Activated CD8-positive, alpha-beta T cell treated with anti-CD3 and anti-CD28 coated beads for 36 hours (primary cell): Measurements from ENCODE around the gene PLIN3. TPM values are rescaled to one million over a fixed set of nuclear protein-coding genes. Genes with fewer than 3 reads are reported as not detected.

Experiments
- ATAC-seq: fragments of 200-7000 bp; cut with Tn5 transposase; one replicate; pipeline ENCODE4 v1.10.0; 2021; ENCODE audit warnings: mild to moderate bottlenecking, moderate library complexity
- CTCF ChIA-PET: fragments of 350-600 bp; sonication (Branson Sonifier 250); formaldehyde crosslinking; loops from one replicate; lab custom pipeline; 2021; ENCODE audit warnings: antibody characterized with exemption; lab: Charles Lee
- POLR2A ChIA-PET: fragments of 350-600 bp; sonication (Branson Sonifier 250); formaldehyde crosslinking; loops from one replicate; lab custom pipeline; 2021; ENCODE audit warnings: antibody characterized with exemption; lab: Charles Lee
- DNase-seq: peaks from one replicate; pipeline ENCODE4 v3.0.0-alpha.2; 2020
- H3K27ac Mint-ChIP-seq: one replicate; pipeline ENCODE4 v1.8.0; 2021; ENCODE audit warnings: mild to moderate bottlenecking, mixed read lengths
- H3K27me3 Mint-ChIP-seq: one replicate; pipeline ENCODE4 v1.8.0; 2021; ENCODE audit warnings: mixed read lengths
- H3K36me3 Mint-ChIP-seq: one replicate; pipeline ENCODE4 v1.8.0; 2021; ENCODE audit warnings: low read depth, mixed read lengths
- H3K4me1 Mint-ChIP-seq: one replicate; pipeline ENCODE4 v1.8.0; 2021; ENCODE audit warnings: low read depth, mixed read lengths
- H3K4me3 Mint-ChIP-seq: one replicate; pipeline ENCODE4 v1.8.0; 2021; ENCODE audit warnings: mild to moderate bottlenecking, moderate library complexity, mixed read lengths
- H3K9me3 Mint-ChIP-seq: one replicate; pipeline ENCODE4 v1.8.0; 2021; ENCODE audit warnings: mixed read lengths
- CTCF ChIP-seq: fragments of 200-600 bp; IDR thresholded peaks from one replicate; pipeline ENCODE4 v1.8.0; 2022; ENCODE audit warnings: antibody characterized with exemption, mild to moderate bottlenecking
- intact Hi-C: fragments of 100-400 bp; cut with micrococcal nuclease; formaldehyde crosslinking; loops from one replicate; pipeline ENCODE4 v1.10.0; 2022
- total RNA-seq, 2 experiments: library from RNA; stranded (reverse); gene quantifications; one replicate each; pipeline ENCODE4 v1.2.3, GENCODE V29; 2021

The PLIN3 gene
- total RNA-seq, 2 experiments from 2014 or later, result 15.5 to 23.5 TPM

DNA sequence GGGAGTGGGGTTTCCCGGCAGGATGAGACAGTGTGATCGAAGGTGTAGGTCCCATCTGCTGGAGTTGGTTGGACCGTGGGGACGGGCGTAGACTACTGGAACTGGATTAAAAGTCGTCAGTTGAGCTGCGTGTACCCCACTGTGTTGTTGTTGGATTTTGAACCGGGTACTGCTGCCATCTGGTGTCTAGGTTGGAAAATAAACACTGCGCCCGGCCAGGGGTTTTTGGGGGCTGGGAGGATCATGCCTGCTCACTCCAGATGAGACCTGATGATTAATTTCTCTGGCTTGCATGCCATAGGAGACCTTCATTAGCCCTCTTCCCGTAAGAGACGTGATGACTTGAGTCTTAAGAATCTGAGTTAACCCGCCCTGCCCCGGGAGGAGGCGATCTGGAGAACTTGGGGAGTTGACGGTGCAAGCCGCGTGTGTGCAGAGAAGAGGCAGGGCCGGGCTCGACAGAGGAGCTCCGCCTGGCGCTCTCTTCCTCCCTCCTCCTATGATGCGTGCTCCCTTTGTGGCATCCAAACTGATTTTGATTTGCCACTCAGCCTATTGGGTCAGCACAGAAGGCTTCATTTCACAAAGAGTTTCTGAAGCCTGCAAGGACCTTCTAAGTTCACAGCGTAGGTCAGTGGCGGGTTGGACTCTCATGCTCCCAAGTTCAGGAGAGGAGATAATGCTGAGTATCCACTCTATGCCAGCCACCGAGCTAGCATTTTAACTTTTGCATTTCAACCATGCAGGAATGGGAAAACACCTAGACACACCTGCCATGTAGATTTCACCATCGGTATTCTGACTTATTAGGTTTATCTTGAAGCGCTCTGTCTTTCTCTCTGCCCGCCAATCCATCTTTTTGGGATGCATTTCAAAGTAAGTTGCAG lies 44.6 kb upstream of the PLIN3 start:
- peak overlapping the region; percentile 87 for H3K27ac Mint-ChIP-seq
- CTCF ChIA-PET, result interaction anchor here (0.8 to 8.3 kb wide), 11 partner anchors 37 to 778 kb away, joined by 3 to 110 read pairs (median 5); partner anchors contain the start of genes FEM1A, KDM4B, PLIN3 and RPL36
- H3K27me3 Mint-ChIP-seq, result no peaks in the 10 kb centered on the region
- H3K9me3 Mint-ChIP-seq, result no peaks in the 10 kb centered on the region
- H3K4me1 Mint-ChIP-seq, result peaks cover 64% of the 10 kb centered on the region
- peaks cover 65% of the 10 kb centered on the region for H3K36me3 Mint-ChIP-seq
- peak; percentile 70 for TF ChIP-seq CTCF
- peak overlapping the region; percentile 95 for H3K4me3 Mint-ChIP-seq
- ATAC-seq, result peak; percentile 18
- POLR2A ChIA-PET, result interaction anchor here (1.0 to 8.5 kb wide), 13 partner anchors 9 to 779 kb away, joined by 3 to 82 read pairs (median 4); partner anchors contain the start of genes KDM4B, PLIN3, SAFB and SAFB2
- intact Hi-C loops, result loop anchor here (5.0 kb wide), 1 partner anchor 40 kb away; no protein-coding TSS in a partner anchor
- DNase-seq, result peak; percentile 83

DNA sequence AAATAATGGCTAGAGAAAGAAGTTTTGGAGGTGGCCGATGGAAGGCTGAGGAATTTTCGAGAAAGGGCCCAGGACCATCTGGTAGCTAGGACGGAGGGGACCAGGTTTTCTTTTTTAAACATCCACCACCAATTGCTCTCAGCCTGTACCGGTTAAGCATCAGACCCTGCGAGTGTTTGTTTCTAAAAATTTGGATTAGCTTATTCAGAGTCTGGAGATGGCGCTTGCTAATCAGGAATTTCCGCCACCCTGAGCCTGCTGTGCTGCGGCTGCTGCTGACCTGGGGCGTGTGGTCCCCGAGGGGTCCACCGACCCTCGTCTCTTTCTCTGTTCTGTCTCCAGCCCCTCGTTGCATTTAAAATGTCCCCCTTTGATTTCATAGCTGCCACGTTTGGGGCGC lies 43.8 kb upstream of the PLIN3 start:
- Mint-ChIP-seq H3K27me3 (no peaks in the 10 kb centered on the region), H3K4me3 (peak overlapping the region; percentile 95), H3K27ac (peak overlapping the region; percentile 87), H3K4me1 (peaks cover 58% of the 10 kb centered on the region), H3K36me3 (peaks cover 60% of the 10 kb centered on the region), H3K9me3 (no peaks in the 10 kb centered on the region)
- ChIA-PET POLR2A (interaction anchor here (1.0 to 8.5 kb wide), 11 partner anchors 9 to 780 kb away, joined by 3 to 82 read pairs (median 5); partner anchors contain the start of genes KDM4B, PLIN3, SAFB and SAFB2), CTCF (interaction anchor here (0.8 to 8.3 kb wide), 9 partner anchors 36 to 779 kb away, joined by 3 to 110 read pairs (median 5); partner anchors contain the start of genes FEM1A, PLIN3 and RPL36)
- ATAC-seq, result no peak
- DNase-seq, result no peak
- intact Hi-C loops, result loop anchor here (5.0 kb wide), 1 partner anchor 39 kb away; no protein-coding TSS in a partner anchor
- TF ChIP-seq CTCF, result no peak

- no peak for TF ChIP-seq CTCF
- Mint-ChIP-seq H3K27me3 (no peaks in the 10 kb centered on the region), H3K9me3 (no peaks in the 10 kb centered on the region), H3K4me3 (peak overlapping the region; percentile 95), H3K36me3 (peaks cover 54% of the 10 kb centered on the region), H3K27ac (peak overlapping the region; percentile 87), H3K4me1 (peaks cover 53% of the 10 kb centered on the region)
- ATAC-seq (no peak), DNase-seq (peak; percentile 44)
- intact Hi-C loops, result loop anchor here (5.0 kb wide), 1 partner anchor 38 kb away; no protein-coding TSS in a partner anchor
- POLR2A ChIA-PET, result interaction anchor here (1.0 to 8.5 kb wide), 11 partner anchors 10 to 780 kb away, joined by 3 to 82 read pairs (median 5); partner anchors contain the start of genes KDM4B and PLIN3
- CTCF ChIA-PET, result interaction anchor here (0.8 to 8.3 kb wide), 7 partner anchors 36 to 779 kb away, joined by 3 to 110 read pairs (median 5); partner anchors contain the start of genes PLIN3 and RPL36
These were observed 43.3 kb upstream of the PLIN3 start for GRCh38 chr19:4910594-4911281.

GRCh38 chr19:4909897-4910593 lies 42.6 kb upstream of the PLIN3 start:
- H3K4me1 Mint-ChIP-seq, result peaks cover 46% of the 10 kb centered on the region
- POLR2A ChIA-PET, result interaction anchor here (1.4 to 1.8 kb wide), 3 partner anchors 13 to 39 kb away, joined by 5 to 10 read pairs (median 5); no protein-coding TSS in a partner anchor
- H3K36me3 Mint-ChIP-seq, result peaks cover 47% of the 10 kb centered on the region
- ATAC-seq (peak; percentile 80), DNase-seq (peak; percentile 98)
- intact Hi-C loops, result loop anchor here (5.0 kb wide), 1 partner anchor 38 kb away; no protein-coding TSS in a partner anchor
- TF ChIP-seq CTCF, result no peak
- H3K27ac Mint-ChIP-seq, result peak overlapping the region; percentile 87
- H3K9me3 Mint-ChIP-seq, result no peaks in the 10 kb centered on the region
- CTCF ChIA-PET, result interaction anchor here (1.6 to 8.3 kb wide), 2 partner anchors 35 to 40 kb away, joined by 4 to 110 read pairs; partner anchors contain the start of gene PLIN3
- peak overlapping the region; percentile 95 for H3K4me3 Mint-ChIP-seq
- H3K27me3 Mint-ChIP-seq, result no peaks in the 10 kb centered on the region
